GM23338 (cell line): Measurements from ENCODE around the gene HES4.
"Not testable (repeated sequence)": the region's sequence is repeated elsewhere in the genome, so short reads cannot be mapped to it uniquely, and the experiment has no call there.

Experiments
- CREB1 ChIP-seq: fragments of 250-450 bp; sonication (Bioruptor Pico); IDR thresholded peaks from 2 replicates; pipeline ENCODE4 v1.5.0; 2020; ENCODE audit warnings: low read depth, mild to moderate bottlenecking, moderate library complexity
- CTCF ChIP-seq, 2 experiments: fragments of 200-600 bp in 1 of 2; sonication (generic) in 1 of 2; conservative IDR thresholded peaks; 2 replicates each; pipeline versions ENCODE4 v1.5.1 to v1.6.1; 2016 to 2017; ENCODE audit warnings: antibody characterized with exemption in 2 of 2, low read depth in 2 of 2, mild to moderate bottlenecking in 2 of 2, moderate library complexity in 1 of 2
- ETS1 ChIP-seq: IDR thresholded peaks from 2 replicates; pipeline ENCODE4 v1.6.1; 2016; ENCODE audit warnings: antibody characterized with exemption
- EZH2 ChIP-seq: fragments of 200-600 bp; sonication (generic); IDR thresholded peaks from one replicate; pipeline ENCODE4 v1.8.0; 2017; ENCODE audit warnings: antibody characterized with exemption, mild to moderate bottlenecking, low read depth; ENCODE audit not compliant: unreplicated experiment
- EZH2phosphoT487 ChIP-seq: fragments of 200-600 bp; sonication (generic); IDR thresholded peaks from one replicate; pipeline ENCODE4 v1.8.1; 2018; ENCODE audit warnings: antibody characterized with exemption; ENCODE audit not compliant: unreplicated experiment
- JUNB ChIP-seq: IDR thresholded peaks from one replicate; pipeline ENCODE4 v1.6.1; 2016; ENCODE audit warnings: antibody characterized with exemption; ENCODE audit not compliant: unreplicated experiment
- NANOG ChIP-seq: IDR thresholded peaks from 2 replicates; pipeline ENCODE4 v1.6.1; 2016; ENCODE audit warnings: antibody characterized with exemption, borderline replicate concordance
- POLR2AphosphoS5 ChIP-seq: IDR thresholded peaks from 2 replicates; pipeline ENCODE4 v1.6.1; 2016; ENCODE audit warnings: antibody characterized with exemption, low read depth
- REST ChIP-seq: IDR thresholded peaks from one replicate; pipeline ENCODE4 v1.6.1; 2018; ENCODE audit warnings: antibody characterized with exemption; ENCODE audit not compliant: unreplicated experiment
- STAT1 ChIP-seq: IDR thresholded peaks from one replicate; pipeline ENCODE4 v1.6.1; 2016; ENCODE audit warnings: antibody characterized with exemption; ENCODE audit not compliant: unreplicated experiment
- ZNF114 ChIP-seq: fragments of 250-450 bp; sonication (Bioruptor Pico); IDR thresholded peaks from 2 replicates; pipeline ENCODE4 v1.5.0; 2020; ENCODE audit warnings: mild to moderate bottlenecking, moderate library complexity
- ZNF331 ChIP-seq: fragments of 250-450 bp; sonication (Bioruptor Pico); IDR thresholded peaks from 2 replicates; pipeline ENCODE4 v1.5.0; 2020; ENCODE audit warnings: low read depth, mild to moderate bottlenecking, moderate library complexity

GRCh38 chr1:988061-988460 is 11.8 kb downstream of the HES4 start:
- not testable (repeated sequence) for TF ChIP-seq EZH2; CTCF (conservative IDR thresholded peaks at IDR 0.05; ENCODE audit: low read depth in 2 of 2); EZH2phosphoT487; REST; NANOG; ZNF114; POLR2AphosphoS5; CREB1 (CRISPR knock-in tag); ETS1; JUNB; STAT1; ZNF331 (CRISPR knock-in tag)
